Caco-2 (cell line): ENCODE measurements around the gene C9. TPM values are rescaled to one million over a fixed set of nuclear protein-coding genes. Genes with fewer than 3 reads are reported as not detected.

Experiments
- BruUV-seq: library from RNA; stranded (reverse); fragments of 400-500 nt; replicated peaks from 2 replicates; lab custom pipeline; 2021; lab: Mats Ljungman, UMichigan
- CTCF ChIA-PET: fragments of 300-600 bp; sonication (Branson Sonifier 250); formaldehyde crosslinking; loops from one replicate; lab custom pipeline; 2022; ENCODE audit warnings: antibody characterized with exemption; lab: Charles Lee
- POLR2A ChIA-PET: fragments of 300-600 bp; sonication (Branson Sonifier 250); formaldehyde crosslinking; loops from one replicate; lab custom pipeline; 2022; ENCODE audit warnings: antibody characterized with exemption; lab: Charles Lee
- DNase-seq, 2 experiments: peaks; one replicate each; pipeline versions ENCODE4 v3.0.0 to v3.0.0-alpha.2; 2020 to 2022
- H3K27me3 ChIP-seq: replicated peaks from 2 replicates; pipeline ENCODE4 v1.6.0; 2011; ENCODE audit warnings: low read length; ENCODE audit not compliant: control insufficient read depth, insufficient read depth
- H3K36me3 ChIP-seq: 2 replicates; pipeline ENCODE4 v1.5.1; 2011; ENCODE audit warnings: low read length; ENCODE audit not compliant: control insufficient read depth, insufficient read depth
- H3K4me1 ChIP-seq: fragments of 250-450 bp; sonication (Bioruptor Pico); 2 replicates; pipeline ENCODE4 v1.5.1; 2020; ENCODE audit warnings: mild to moderate bottlenecking
- H3K4me3 ChIP-seq: 2 replicates; pipeline ENCODE4 v1.5.1; 2011; ENCODE audit warnings: low read depth, mild to moderate bottlenecking, control low read depth, low read length
- H3K9me3 ChIP-seq: fragments of 250-450 bp; sonication (Bioruptor Pico); 2 replicates; pipeline ENCODE4 v1.5.1; 2020; ENCODE audit warnings: mild to moderate bottlenecking, moderate library complexity
- H3K27ac Mint-ChIP-seq: one replicate; pipeline ENCODE4 v1.8.0; 2022; ENCODE audit warnings: mixed read lengths; ENCODE audit not compliant: unreplicated experiment
- H3K27me3 Mint-ChIP-seq: one replicate; pipeline ENCODE4 v1.8.0; 2022; ENCODE audit warnings: mixed read lengths; ENCODE audit not compliant: insufficient read depth, unreplicated experiment
- H3K36me3 Mint-ChIP-seq: one replicate; pipeline ENCODE4 v1.8.0; 2022; ENCODE audit warnings: mild to moderate bottlenecking, mixed read lengths; ENCODE audit not compliant: insufficient read depth, unreplicated experiment
- H3K4me1 Mint-ChIP-seq: one replicate; pipeline ENCODE4 v1.8.0; 2022; ENCODE audit warnings: low read depth, mixed read lengths; ENCODE audit not compliant: unreplicated experiment
- H3K4me3 Mint-ChIP-seq: one replicate; pipeline ENCODE4 v1.8.0; 2022; ENCODE audit warnings: mild to moderate bottlenecking, moderate library complexity, mixed read lengths; ENCODE audit not compliant: unreplicated experiment
- H3K9me3 Mint-ChIP-seq: one replicate; pipeline ENCODE4 v1.8.0; 2022; ENCODE audit warnings: mixed read lengths; ENCODE audit not compliant: unreplicated experiment
- intact Hi-C: fragments of 100-400 bp; cut with micrococcal nuclease; formaldehyde crosslinking; loops from one replicate; pipeline ENCODE4 v1.10.0; 2022; ENCODE audit not compliant: unreplicated experiment
- total RNA-seq: library from RNA; stranded (reverse); gene quantifications from 2 replicates; pipeline ENCODE4 v1.2.3, GENCODE V29; 2022
- TF ChIP-seq, protein P1 (sequence below), 2 experiments: fragments of 200-600 bp in 1 of 2; IDR thresholded peaks; 1 replicate in 1 of 2; 2 replicates in 1 of 2; pipeline versions ENCODE4 v1.5.1 to v1.8.0; 2011 to 2022; ENCODE audit warnings: antibody characterized with exemption in 1 of 2, control low read depth in 1 of 2, inconsistent platforms in 1 of 2, low read depth in 1 of 2, low read length in 1 of 2, mild to moderate bottlenecking in 1 of 2, moderate library complexity in 1 of 2; ENCODE audit not compliant: insufficient read depth in 1 of 2, severe bottlenecking in 1 of 2, unreplicated experiment in 1 of 2

C9 gene
- total RNA-seq, 1 experiment from 2014 or later = 0.41 TPM

- Histone ChIP-seq H3K36me3 (peaks cover 1% of the 10 kb centered on the region), H3K4me1 (peaks cover 18% of the 10 kb centered on the region), H3K9me3 (no peaks in the 10 kb centered on the region), H3K27me3 (no peaks in the 10 kb centered on the region), H3K4me3 (no peak overlapping the region)
- ChIA-PET POLR2A (interaction anchor here (0.8 kb wide), 1 partner anchor 171 kb away, joined by 3 read pairs; no protein-coding TSS in a partner anchor), CTCF (interaction anchor here (0.5 to 2.6 kb wide), 17 partner anchors 9 to 301 kb away, joined by 3 to 67 read pairs (median 4); partner anchors contain the start of gene DAB2)
- Mint-ChIP-seq H3K9me3 (no peaks in the 10 kb centered on the region), H3K27me3 (no peaks in the 10 kb centered on the region), H3K36me3 (peaks cover 96% of the 10 kb centered on the region), H3K4me1 (peaks cover 13% of the 10 kb centered on the region), H3K4me3 (no peak overlapping the region), H3K27ac (no peak overlapping the region)
- intact Hi-C loops = loop anchor here (1.0 kb wide), 3 partner anchors 51 to 194 kb away; no protein-coding TSS in a partner anchor
- peak; percentile 51 to 76 for DNase-seq
- no TSS peak for BruUV-seq
- TF ChIP-seq, protein P1, sequence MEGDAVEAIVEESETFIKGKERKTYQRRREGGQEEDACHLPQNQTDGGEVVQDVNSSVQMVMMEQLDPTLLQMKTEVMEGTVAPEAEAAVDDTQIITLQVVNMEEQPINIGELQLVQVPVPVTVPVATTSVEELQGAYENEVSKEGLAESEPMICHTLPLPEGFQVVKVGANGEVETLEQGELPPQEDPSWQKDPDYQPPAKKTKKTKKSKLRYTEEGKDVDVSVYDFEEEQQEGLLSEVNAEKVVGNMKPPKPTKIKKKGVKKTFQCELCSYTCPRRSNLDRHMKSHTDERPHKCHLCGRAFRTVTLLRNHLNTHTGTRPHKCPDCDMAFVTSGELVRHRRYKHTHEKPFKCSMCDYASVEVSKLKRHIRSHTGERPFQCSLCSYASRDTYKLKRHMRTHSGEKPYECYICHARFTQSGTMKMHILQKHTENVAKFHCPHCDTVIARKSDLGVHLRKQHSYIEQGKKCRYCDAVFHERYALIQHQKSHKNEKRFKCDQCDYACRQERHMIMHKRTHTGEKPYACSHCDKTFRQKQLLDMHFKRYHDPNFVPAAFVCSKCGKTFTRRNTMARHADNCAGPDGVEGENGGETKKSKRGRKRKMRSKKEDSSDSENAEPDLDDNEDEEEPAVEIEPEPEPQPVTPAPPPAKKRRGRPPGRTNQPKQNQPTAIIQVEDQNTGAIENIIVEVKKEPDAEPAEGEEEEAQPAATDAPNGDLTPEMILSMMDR (IDR thresholded peaks at IDR 0.05; ENCODE audit: insufficient read depth in 1 of 2, low read depth in 1 of 2, low read length in 1 of 2, severe bottlenecking in 1 of 2, unreplicated experiment in 1 of 2) = peak; percentile 70 to 79
Measured at GRCh38 chr5:39376293-39376714, 12.0 kb upstream of the C9 start.

DNA sequence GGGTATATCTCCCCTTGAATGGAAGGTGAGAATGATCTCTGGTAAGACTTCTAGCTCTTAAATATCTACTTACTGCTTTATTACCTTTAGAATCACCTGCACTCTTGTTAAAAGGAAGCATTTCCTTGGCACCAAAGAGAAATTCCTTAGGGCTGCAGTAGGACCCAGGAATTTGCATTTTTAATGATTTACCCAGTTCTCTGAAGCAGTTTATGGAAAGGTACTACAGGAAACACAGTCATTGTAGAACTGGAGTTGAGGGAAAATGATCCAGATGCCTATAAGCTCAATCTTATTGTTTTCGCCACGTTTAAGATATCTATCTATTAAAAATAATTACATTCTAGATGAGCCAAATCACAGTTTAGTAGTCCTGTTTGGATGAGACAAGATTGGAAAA, 9.5 kb upstream of the C9 start:
- peaks cover 25% of the 10 kb centered on the region for H3K4me1 Mint-ChIP-seq
- Histone ChIP-seq H3K9me3 (no peaks in the 10 kb centered on the region), H3K4me1 (peaks cover 35% of the 10 kb centered on the region), H3K36me3 (peaks cover 1% of the 10 kb centered on the region; the same call in 1 of the 2 replicates), H3K4me3 (no peak overlapping the region), H3K27me3 (no peaks in the 10 kb centered on the region)
- no TSS peak for BruUV-seq
- intact Hi-C loops = loop anchor here (5.0 kb wide), 1 partner anchor 226 kb away; no protein-coding TSS in a partner anchor
- no peak overlapping the region for H3K4me3 Mint-ChIP-seq
- DNase-seq = no peak
- TF ChIP-seq, protein P1 (IDR thresholded peaks at IDR 0.05; ENCODE audit: insufficient read depth in 1 of 2, low read depth in 1 of 2, low read length in 1 of 2, severe bottlenecking in 1 of 2, unreplicated experiment in 1 of 2) = no peak
- H3K9me3 Mint-ChIP-seq = no peaks in the 10 kb centered on the region
- ChIA-PET POLR2A (no interaction called here), CTCF (no interaction called here)
- no peak overlapping the region for H3K27ac Mint-ChIP-seq
- H3K36me3 Mint-ChIP-seq = peaks cover 86% of the 10 kb centered on the region
- H3K27me3 Mint-ChIP-seq = no peaks in the 10 kb centered on the region

- DNase-seq = no peak
- Mint-ChIP-seq H3K27me3 (no peaks in the 10 kb centered on the region), H3K9me3 (no peaks in the 10 kb centered on the region), H3K36me3 (peaks cover 77% of the 10 kb centered on the region), H3K27ac (peak overlapping the region; percentile 72), H3K4me1 (peaks cover 25% of the 10 kb centered on the region), H3K4me3 (peak overlapping the region; percentile 56)
- no peaks in the 10 kb centered on the region for H3K27me3 ChIP-seq
- CTCF ChIA-PET = interaction anchor here (1.0 kb wide), 1 partner anchor 176 kb away, joined by 5 read pairs; no protein-coding TSS in a partner anchor
- no TSS peak for BruUV-seq
- POLR2A ChIA-PET = no interaction called here
- no peak overlapping the region for H3K4me3 ChIP-seq
- no peaks in the 10 kb centered on the region for H3K9me3 ChIP-seq
- peaks cover 35% of the 10 kb centered on the region for H3K4me1 ChIP-seq
- H3K36me3 ChIP-seq = peaks cover 1% of the 10 kb centered on the region; the same call in 1 of the 2 replicates
- TF ChIP-seq, protein P1 (IDR thresholded peaks at IDR 0.05; ENCODE audit: insufficient read depth in 1 of 2, low read depth in 1 of 2, low read length in 1 of 2, severe bottlenecking in 1 of 2, unreplicated experiment in 1 of 2) = no peak
- intact Hi-C loops = loop anchor here (2.0 to 5.0 kb wide), 2 partner anchors 154 to 224 kb away; no protein-coding TSS in a partner anchor
Measured at GRCh38 chr5:39371367-39371635, 7.0 kb upstream of the C9 start.
